ENCODE data around the gene ULK4.

Gene ULK4

GRCh38 chr3:41601404-41601987 lies 360.4 kb downstream of the ULK4 start:
- H3K4me3 ChIP-seq (ENCODE audit: low read depth, low read length), result no peak overlapping the region
- ChIA-PET CTCF (no interaction called here), POLR2A (no interaction called here)
- no peak overlapping the region for H3K27ac ChIP-seq (ENCODE audit: extremely low read depth, low read depth, low read length)
- no peaks in the 10 kb centered on the region for H3K36me3 ChIP-seq (ENCODE audit: control insufficient read depth in 2 of 2, insufficient read depth in 1 of 2, low read length in 2 of 2)
- H3K9me3 ChIP-seq (ENCODE audit: control insufficient read depth, insufficient read depth, low read depth, low read length), result no peaks in the 10 kb centered on the region
- TF ChIP-seq ZNF704 (tag by site-specific recombination; IDR thresholded peaks at IDR 0.05), result no peak
- no peak for TF ChIP-seq ZNF155 (tag by site-specific recombination; IDR thresholded peaks at IDR 0.05)
- no peak for TF ChIP-seq ZNF202 (tag by site-specific recombination; IDR thresholded peaks at IDR 0.05; ENCODE audit: borderline replicate concordance)
- TF ChIP-seq HOXD13 (CRISPR knock-in tag; IDR thresholded peaks at IDR 0.05; ENCODE audit: borderline replicate concordance), result no peak
- no peak for TF ChIP-seq ZSCAN23 (tag by site-specific recombination; IDR thresholded peaks at IDR 0.05)
- TF ChIP-seq TSHZ1 (tag by site-specific recombination; IDR thresholded peaks at IDR 0.05; ENCODE audit: borderline replicate concordance), result no peak
- no peak for TF ChIP-seq ZNF529 (tag by site-specific recombination; IDR thresholded peaks at IDR 0.05; ENCODE audit: insufficient replicate concordance)
- TF ChIP-seq SP3 (tag by site-specific recombination; IDR thresholded peaks at IDR 0.05), result no peak
- TF ChIP-seq ZXDB (tag by site-specific recombination; IDR thresholded peaks at IDR 0.05), result no peak
- TF ChIP-seq ZNF23 (tag by site-specific recombination; IDR thresholded peaks at IDR 0.05; ENCODE audit: borderline replicate concordance), result no peak
- TF ChIP-seq MYNN (tag by site-specific recombination; IDR thresholded peaks at IDR 0.05; ENCODE audit: borderline replicate concordance), result no peak
- no peak for TF ChIP-seq ZNF76 (tag by site-specific recombination; IDR thresholded peaks at IDR 0.05; ENCODE audit: borderline replicate concordance, low read depth)
- TF ChIP-seq ZBTB10 (tag by site-specific recombination; IDR thresholded peaks at IDR 0.05), result no peak
- TF ChIP-seq ZBTB21 (tag by site-specific recombination; IDR thresholded peaks at IDR 0.05), result no peak
- no peak for TF ChIP-seq KLF10 (tag by site-specific recombination; IDR thresholded peaks at IDR 0.05)
- no peak for TF ChIP-seq ZNF280C (tag by site-specific recombination; IDR thresholded peaks at IDR 0.05)
- no peaks in the 10 kb centered on the region for H3K4me1 ChIP-seq (ENCODE audit: control insufficient read depth, insufficient read depth, low read length)
